Activated CD8-positive, alpha-beta T cell treated with anti-CD3 and anti-CD28 coated beads, Interleukin-2, amount 10 ng/mL, durations not matched to agents 7 days and 5 days (primary cell): ENCODE data around the gene NRBP1. TPM values are rescaled to one million over a fixed set of nuclear protein-coding genes. Genes with fewer than 3 reads are reported as not detected.
"Not testable (repeated sequence)": the region's sequence is repeated elsewhere in the genome, so short reads cannot be mapped to it uniquely, and the experiment has no call there.

Experiments
- ATAC-seq: fragments of 150-1000 bp; cut with Tn5 transposase; one replicate; pipeline ENCODE4 v1.10.0; 2021; ENCODE audit warnings: moderate library complexity
- CTCF ChIA-PET: fragments of 350-600 bp; sonication (Branson Sonifier 250); formaldehyde crosslinking; loops from one replicate; lab custom pipeline; 2021; ENCODE audit warnings: antibody characterized with exemption; lab: Charles Lee
- POLR2A ChIA-PET: fragments of 350-600 bp; sonication (Branson Sonifier 250); formaldehyde crosslinking; loops from one replicate; lab custom pipeline; 2021; ENCODE audit warnings: antibody characterized with exemption; lab: Charles Lee
- DNase-seq: peaks from one replicate; pipeline ENCODE4 v3.0.0-alpha.2; 2020
- H3K27ac Mint-ChIP-seq: one replicate; pipeline ENCODE4 v1.8.0; 2021; ENCODE audit warnings: mild to moderate bottlenecking, mixed read lengths
- H3K27me3 Mint-ChIP-seq: one replicate; pipeline ENCODE4 v1.8.0; 2021; ENCODE audit warnings: low read depth, mixed read lengths
- H3K36me3 Mint-ChIP-seq: one replicate; pipeline ENCODE4 v1.8.0; 2021; ENCODE audit warnings: low read depth, mixed read lengths
- H3K4me1 Mint-ChIP-seq: one replicate; pipeline ENCODE4 v1.8.0; 2021; ENCODE audit warnings: low read depth, mixed read lengths
- H3K4me3 Mint-ChIP-seq: one replicate; pipeline ENCODE4 v1.8.0; 2021; ENCODE audit warnings: mild to moderate bottlenecking, mixed read lengths
- H3K9me3 Mint-ChIP-seq: one replicate; pipeline ENCODE4 v1.8.0; 2022; ENCODE audit warnings: mixed read lengths; ENCODE audit not compliant: insufficient read depth
- total RNA-seq, 2 experiments: library from RNA; stranded (reverse); gene quantifications; one replicate each; pipeline ENCODE4 v1.2.3, GENCODE V29; 2021

The NRBP1 gene
- total RNA-seq, 2 experiments from 2014 or later, result 91.2 to 91.3 TPM

DNA sequence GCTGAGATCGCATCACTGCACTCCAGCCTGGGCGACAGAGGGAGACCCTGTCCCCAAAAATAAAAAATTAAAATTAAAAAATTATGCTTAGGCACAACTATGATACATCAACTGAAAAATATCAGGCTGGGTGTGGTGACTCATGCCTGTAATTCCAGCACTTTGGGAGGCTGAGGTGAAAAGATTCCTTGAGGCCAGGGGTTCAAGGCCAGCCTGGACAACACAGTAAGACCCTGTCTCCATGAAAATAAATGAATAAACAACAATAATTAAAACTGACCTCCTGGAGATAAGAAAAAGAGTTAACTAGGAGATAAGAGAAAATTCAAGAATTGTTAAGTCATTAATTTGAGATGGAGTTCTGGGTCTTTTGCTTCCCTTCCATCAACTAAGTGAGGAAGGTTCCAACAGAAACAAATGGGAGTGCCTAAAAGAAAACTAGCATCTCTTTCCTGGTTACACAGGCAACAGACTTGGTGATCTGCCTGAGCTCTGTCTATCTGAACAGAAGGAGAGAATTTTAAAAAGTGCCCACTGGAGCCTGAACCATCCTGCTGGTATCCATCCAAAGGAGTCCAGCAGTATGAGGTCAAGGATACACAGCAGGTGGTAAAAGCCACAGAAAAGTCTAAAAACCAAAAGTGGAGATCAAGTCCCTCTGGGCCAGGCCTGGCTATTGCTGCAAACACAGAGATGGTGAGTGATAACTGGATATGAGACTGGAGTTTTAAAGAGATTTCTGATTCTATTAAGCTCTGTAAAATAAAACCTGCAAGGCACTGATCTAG, 27.9 kb upstream of the NRBP1 start:
- ATAC-seq (no peak), DNase-seq (no peak)
- Mint-ChIP-seq H3K27me3 (no peaks in the 10 kb centered on the region), H3K4me1 (peaks cover 40% of the 10 kb centered on the region), H3K4me3 (no peak overlapping the region), H3K9me3 (no peaks in the 10 kb centered on the region), H3K27ac (peak overlapping the region; percentile 25), H3K36me3 (peaks cover 38% of the 10 kb centered on the region)
- POLR2A ChIA-PET, result interaction anchor here (1.0 to 1.7 kb wide), 2 partner anchors 9 to 28 kb away, joined by 4 to 7 read pairs; partner anchors contain the start of genes NRBP1 and PPM1G
- CTCF ChIA-PET, result interaction anchor here (1.8 kb wide), 1 partner anchor 283 kb away, joined by 6 read pairs; no protein-coding TSS in a partner anchor

DNA sequence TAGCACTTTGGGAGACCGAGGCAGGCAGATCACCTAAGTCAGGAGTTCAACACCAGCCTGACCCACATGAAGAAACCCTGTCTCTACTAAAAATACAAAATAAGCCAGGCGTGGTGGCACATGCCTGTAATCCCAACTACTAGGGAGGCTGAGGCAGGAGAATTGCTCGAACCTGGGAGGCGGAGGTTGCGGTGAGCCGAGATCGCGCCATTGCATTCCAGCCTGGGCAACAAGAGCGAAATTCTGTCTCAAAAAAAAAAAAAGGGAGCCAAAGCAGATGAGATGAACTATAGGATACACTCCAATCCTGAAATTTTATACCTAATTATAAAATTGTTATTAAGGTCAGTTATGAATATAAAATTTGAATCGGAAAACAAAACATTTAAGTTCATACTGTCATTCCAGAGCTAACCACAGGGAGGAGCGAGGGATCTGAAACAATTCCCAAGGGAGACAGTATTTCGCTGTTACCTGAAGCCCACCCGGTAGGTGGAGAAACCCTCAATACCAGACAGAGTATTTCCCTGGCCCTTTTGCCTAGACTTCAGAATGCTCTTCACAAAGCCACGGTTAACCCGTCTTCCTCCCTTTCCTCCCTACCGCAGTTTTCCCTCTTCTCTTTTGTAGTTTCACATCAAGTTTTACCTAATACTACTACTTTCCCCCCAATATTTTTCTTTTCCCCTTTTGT, 20.5 kb upstream of the NRBP1 start:
- ChIA-PET POLR2A (interaction anchor here (0.8 kb wide), 1 partner anchor 28 kb away, joined by 3 read pairs; no protein-coding TSS in a partner anchor), CTCF (interaction anchor here (1.0 to 3.4 kb wide), 2 partner anchors 21 to 105 kb away, joined by 3 to 38 read pairs; partner anchors contain the start of gene NRBP1)
- peaks cover 8% of the 10 kb centered on the region for H3K27me3 Mint-ChIP-seq
- no peaks in the 10 kb centered on the region for H3K9me3 Mint-ChIP-seq
- H3K27ac Mint-ChIP-seq, result peak overlapping the region; percentile 88
- no peak for DNase-seq
- peaks cover 35% of the 10 kb centered on the region for H3K36me3 Mint-ChIP-seq
- H3K4me3 Mint-ChIP-seq, result peak overlapping the region; percentile 83
- no peak for ATAC-seq
- peaks cover 39% of the 10 kb centered on the region for H3K4me1 Mint-ChIP-seq

DNA sequence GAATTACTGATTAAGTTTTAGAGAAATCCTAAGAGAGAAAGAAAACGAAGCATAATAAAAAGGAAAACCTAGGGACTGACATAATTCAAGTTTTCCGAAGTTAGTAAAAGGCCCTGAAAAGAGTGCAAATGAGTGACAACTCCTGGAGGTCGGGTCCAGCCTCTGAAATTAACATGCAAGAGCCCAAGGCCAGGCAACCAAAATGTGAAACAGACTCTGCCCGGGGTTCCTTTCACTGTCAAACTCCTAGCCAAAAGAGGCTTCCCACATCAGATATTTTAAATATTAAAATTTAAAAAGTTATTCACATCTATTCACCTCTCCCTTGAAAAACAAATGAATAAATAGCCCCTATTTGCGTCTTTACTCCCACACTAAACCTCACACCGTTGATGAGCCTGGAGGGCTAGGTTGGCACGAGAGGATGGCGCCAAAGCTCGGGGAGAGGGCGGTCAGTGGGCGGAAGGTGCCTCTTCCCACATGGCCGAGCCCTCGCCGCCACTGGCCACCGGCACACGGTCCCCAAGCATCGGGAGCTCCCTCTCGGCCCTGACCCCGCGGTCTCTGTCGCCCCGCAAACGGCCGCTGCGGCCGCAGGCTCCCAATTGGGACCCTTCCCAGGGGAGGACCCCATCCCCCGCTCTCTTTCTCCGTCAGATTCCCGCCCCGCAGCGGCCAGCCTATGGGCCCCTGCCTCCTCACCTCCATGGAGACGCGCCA, 19.7 kb upstream of the NRBP1 start:
- ChIA-PET POLR2A (interaction anchor here (0.7 to 3.0 kb wide), 14 partner anchors 8 to 275 kb away, joined by 3 to 41 read pairs (median 6); partner anchors contain the start of genes CCDC121, GPN1, NRBP1 and SNX17), CTCF (interaction anchor here (1.0 to 3.4 kb wide), 4 partner anchors 20 to 274 kb away, joined by 3 to 38 read pairs (median 10); partner anchors contain the start of gene NRBP1)
- ATAC-seq, result peak; percentile 35
- peaks cover 34% of the 10 kb centered on the region for H3K4me1 Mint-ChIP-seq
- H3K27ac Mint-ChIP-seq, result peak overlapping the region; percentile 88
- H3K36me3 Mint-ChIP-seq, result peaks cover 30% of the 10 kb centered on the region
- DNase-seq, result peak; percentile 45
- no peaks in the 10 kb centered on the region for H3K9me3 Mint-ChIP-seq
- H3K4me3 Mint-ChIP-seq, result peak overlapping the region; percentile 83
- peaks cover 8% of the 10 kb centered on the region for H3K27me3 Mint-ChIP-seq

DNA sequence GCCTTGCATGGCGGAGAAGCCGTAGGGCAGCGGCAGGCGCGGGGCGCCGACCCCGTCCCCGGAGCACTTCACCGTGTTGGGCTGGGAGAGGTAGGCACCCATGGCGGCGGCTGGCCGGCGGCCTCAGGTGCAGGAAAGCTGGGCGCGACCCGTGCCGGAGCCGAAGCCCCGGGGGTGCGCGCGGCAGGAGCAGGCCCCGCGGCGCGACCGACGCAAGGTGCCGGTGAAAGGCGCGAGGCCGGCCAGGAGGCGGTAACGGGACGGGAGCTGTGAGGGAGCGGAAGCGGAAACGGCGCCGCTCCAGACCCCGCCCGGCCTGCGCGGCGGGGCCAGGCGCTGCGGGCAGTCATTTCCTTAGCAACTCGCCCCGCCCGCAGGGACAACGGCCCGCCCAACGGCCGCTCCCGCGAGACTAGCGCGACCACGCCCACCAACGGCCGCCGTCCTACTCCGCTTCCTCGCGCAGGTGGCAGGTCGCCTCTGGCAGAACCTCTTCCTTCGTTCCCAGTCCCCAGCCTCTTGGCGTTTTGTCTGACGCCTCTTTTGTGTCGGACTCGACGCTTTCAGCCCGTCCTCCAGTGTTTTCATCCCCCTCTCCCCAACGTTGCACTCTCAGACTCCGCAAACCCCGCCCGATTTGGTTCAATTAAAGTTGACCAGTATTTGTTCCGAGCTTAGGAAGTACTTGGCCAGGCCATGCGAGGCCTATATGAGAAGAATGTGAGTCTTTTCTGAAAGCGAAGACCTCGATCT, 18.9 kb upstream of the NRBP1 start, which contains the start of gene PPM1G:
PPM1G (minus strand) TSS at position 271 of the 753 bp plus-strand sequence; CDS start at position 102, 169 bp downstream.
- ChIA-PET POLR2A (interaction anchor here (0.6 to 3.0 kb wide), 20 partner anchors 9 to 275 kb away, joined by 3 to 41 read pairs (median 4); partner anchors contain the start of genes CCDC121, GPN1, NRBP1 and SNX17), CTCF (interaction anchor here (1.0 to 3.4 kb wide), 5 partner anchors 20 to 273 kb away, joined by 3 to 38 read pairs (median 4); partner anchors contain the start of gene NRBP1)
- Mint-ChIP-seq H3K9me3 (no peaks in the 10 kb centered on the region), H3K36me3 (peaks cover 26% of the 10 kb centered on the region), H3K27ac (peak within 1 kb of the TSS; percentile 89), H3K27me3 (peaks cover 8% of the 10 kb centered on the region), H3K4me3 (peak within 1 kb of the TSS; percentile 83), H3K4me1 (peaks cover 34% of the 10 kb centered on the region)
- DNase-seq (peak; percentile 97), ATAC-seq (peak; percentile 96)

DNA sequence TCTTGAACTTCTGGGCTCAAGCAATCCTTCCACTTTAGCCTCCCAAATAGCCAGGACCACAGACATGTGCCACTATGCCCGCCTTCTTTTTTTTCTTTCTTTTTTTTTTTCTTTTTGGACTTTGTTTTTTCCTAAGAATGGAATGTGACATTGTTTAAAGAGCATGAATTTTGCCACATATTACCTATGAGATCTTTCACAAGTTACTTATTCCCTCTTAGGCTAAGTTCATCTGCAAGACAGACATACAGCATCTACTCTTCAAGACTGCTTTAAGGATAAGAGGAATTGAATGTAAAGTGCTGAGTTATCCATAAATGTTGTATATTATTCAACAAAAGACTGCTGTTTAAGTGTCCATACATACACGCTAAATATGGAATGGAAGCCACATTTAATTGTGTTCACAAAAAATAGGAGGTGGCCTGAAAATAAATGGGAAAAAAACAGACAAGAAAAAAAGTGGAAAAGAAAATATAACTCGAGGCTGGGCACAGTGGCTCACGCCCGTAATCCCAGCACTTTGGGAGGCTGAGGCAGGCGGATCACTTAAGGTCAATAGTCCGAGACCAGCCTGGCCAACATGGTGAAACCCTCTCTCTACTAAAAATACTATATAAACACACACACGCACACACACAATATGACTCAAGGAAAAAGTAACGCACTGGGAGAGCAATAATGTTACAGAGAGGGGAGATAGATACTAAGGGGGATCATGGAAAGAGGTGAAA, 15.8 kb upstream of the NRBP1 start:
- Mint-ChIP-seq H3K27ac (no peak overlapping the region), H3K4me3 (no peak overlapping the region)
- POLR2A ChIA-PET, result no interaction called here

DNA sequence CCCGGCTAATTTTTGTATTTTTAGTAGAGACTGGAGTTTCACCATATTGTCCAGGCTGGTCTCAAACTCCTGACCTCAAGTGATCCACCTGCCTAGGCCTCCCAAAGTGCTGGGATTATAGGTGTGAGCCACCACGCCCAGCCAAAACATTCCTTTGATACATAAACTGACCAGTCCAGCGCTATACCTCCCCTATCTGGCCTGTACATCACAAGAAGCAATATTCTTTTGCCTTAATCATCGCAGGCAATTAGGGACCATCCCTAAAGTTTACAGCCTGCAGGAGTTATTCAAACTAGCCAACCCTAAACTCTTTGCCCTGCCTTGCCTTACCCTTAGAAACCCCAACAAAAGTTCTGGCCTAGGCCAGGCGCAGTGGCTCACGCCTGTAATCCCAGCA, 12.3 kb upstream of the NRBP1 start:
- Mint-ChIP-seq H3K27me3 (peaks cover 12% of the 10 kb centered on the region), H3K36me3 (no peaks in the 10 kb centered on the region), H3K4me3 (no peak overlapping the region), H3K4me1 (no peaks in the 10 kb centered on the region), H3K9me3 (no peaks in the 10 kb centered on the region), H3K27ac (no peak overlapping the region)
- DNase-seq, result no peak
- CTCF ChIA-PET, result no interaction called here
- POLR2A ChIA-PET, result no interaction called here
- ATAC-seq, result no peak

More for the DNA sequence above, 15.8 kb upstream of the NRBP1 start:
- Mint-ChIP-seq H3K36me3 (peaks cover 9% of the 10 kb centered on the region), H3K9me3 (no peaks in the 10 kb centered on the region), H3K4me1 (peaks cover 17% of the 10 kb centered on the region), H3K27me3 (peaks cover 8% of the 10 kb centered on the region)
- CTCF ChIA-PET, result no interaction called here
- DNase-seq (no peak), ATAC-seq (no peak)

DNA sequence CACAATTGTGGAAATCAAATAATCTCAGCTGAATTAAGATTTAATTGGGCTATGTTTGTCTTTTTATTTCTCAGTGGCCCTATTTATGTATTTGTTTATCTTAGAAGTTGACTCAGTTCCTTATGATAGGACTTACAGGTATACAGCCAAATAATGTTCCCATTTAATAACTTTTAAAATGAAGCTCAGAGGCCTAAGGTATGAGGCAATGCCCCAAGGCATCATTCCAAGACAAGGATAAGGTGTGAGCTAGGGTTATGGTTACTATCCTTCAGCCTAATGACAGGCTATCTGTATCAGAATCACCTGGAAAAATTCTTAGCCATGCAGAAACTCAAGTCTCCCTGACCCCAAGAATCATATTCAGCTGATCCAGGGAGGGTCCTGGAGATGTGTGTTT, 7.4 kb upstream of the NRBP1 start:
- H3K27ac Mint-ChIP-seq, result no peak overlapping the region
- no peaks in the 10 kb centered on the region for H3K9me3 Mint-ChIP-seq
- ChIA-PET POLR2A (no interaction called here), CTCF (interaction anchor here (1.1 to 2.2 kb wide), 2 partner anchors 9 to 118 kb away, joined by 5 to 9 read pairs; no protein-coding TSS in a partner anchor)
- DNase-seq (no peak), ATAC-seq (no peak)
- no peaks in the 10 kb centered on the region for H3K36me3 Mint-ChIP-seq
- H3K4me1 Mint-ChIP-seq, result no peaks in the 10 kb centered on the region
- H3K27me3 Mint-ChIP-seq, result peaks cover 6% of the 10 kb centered on the region
- H3K4me3 Mint-ChIP-seq, result no peak overlapping the region

DNA sequence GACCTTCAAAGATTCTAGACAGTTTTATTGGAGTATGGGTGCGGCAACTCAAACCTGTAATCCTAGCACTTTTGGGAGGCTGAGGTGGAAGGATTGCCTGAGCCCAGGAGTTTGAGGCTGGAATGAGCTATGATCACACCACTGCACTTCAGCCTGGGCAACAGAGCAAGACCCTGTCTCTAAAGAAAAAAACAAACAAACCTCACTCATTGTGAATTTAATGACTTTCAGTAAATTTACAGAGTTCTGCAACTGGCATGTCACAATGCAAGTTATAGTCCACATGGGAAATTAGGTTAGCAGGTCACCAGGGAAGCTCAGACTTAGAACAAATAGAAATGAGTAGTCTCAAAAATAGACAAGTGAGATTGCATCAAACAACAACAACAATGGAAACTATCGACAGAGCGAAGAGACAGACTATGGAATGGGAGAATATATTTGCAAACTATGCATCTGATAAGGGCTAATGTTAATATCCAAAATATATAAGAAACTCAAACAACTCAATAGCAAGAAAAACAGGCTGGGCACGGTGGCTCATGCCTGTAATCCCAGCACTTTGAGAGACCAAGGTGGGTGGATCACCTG, 6.7 kb upstream of the NRBP1 start:
- Mint-ChIP-seq H3K9me3 (no peaks in the 10 kb centered on the region), H3K27me3 (peaks cover 6% of the 10 kb centered on the region), H3K27ac (no peak overlapping the region), H3K36me3 (no peaks in the 10 kb centered on the region), H3K4me1 (no peaks in the 10 kb centered on the region), H3K4me3 (no peak overlapping the region)
- CTCF ChIA-PET, result interaction anchor here (1.1 to 2.2 kb wide), 2 partner anchors 8 to 119 kb away, joined by 5 to 9 read pairs; no protein-coding TSS in a partner anchor
- ATAC-seq (no peak), DNase-seq (no peak)
- POLR2A ChIA-PET, result no interaction called here

DNA sequence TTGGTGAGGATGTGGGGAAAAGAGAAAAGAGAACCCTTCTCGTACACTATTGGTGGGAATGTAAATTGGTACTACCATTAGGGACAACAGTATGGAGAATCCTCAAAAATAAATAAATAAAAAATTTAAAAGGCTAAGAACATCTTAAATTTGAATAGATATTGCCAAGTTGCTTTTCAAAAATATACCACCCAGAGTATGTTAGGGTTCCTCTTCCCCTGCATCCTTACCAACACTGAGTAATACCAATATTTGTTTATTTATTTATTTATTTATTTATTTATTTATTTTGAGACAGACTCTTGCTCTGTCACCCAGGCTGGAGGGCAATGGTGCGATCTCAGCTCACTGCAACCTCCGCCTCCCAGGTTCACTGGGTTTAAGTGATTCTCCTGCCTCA, 5.5 kb upstream of the NRBP1 start:
- Mint-ChIP-seq H3K4me3 (no peak overlapping the region), H3K27me3 (peaks cover 6% of the 10 kb centered on the region), H3K36me3 (no peaks in the 10 kb centered on the region), H3K27ac (no peak overlapping the region), H3K4me1 (peaks cover 6% of the 10 kb centered on the region), H3K9me3 (no peaks in the 10 kb centered on the region)
- ATAC-seq (no peak), DNase-seq (no peak)
- ChIA-PET POLR2A (interaction anchor here (1.2 kb wide), 1 partner anchor 14 kb away, joined by 6 read pairs; the partner anchor contains the start of gene PPM1G), CTCF (no interaction called here)

DNA sequence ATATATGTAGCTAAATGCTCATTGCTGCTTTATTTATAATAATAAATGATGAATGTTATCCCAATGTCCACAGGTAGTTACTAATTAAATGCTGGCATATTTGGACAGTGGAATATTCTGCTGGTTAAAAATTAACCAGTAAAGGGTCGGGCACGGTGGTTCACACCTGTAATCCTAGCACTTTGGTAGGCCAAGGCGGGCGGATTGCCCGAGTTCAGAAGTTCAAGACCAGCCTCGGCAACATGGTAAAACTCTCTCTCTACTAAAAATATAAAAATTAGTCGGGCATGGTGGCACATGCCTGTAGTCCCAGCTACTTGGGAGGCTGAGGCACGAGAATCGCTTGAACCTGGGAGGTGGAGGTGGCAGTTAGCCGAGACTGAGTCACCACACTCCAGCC, 3.4 kb upstream of the NRBP1 start:
- ATAC-seq, H3K27ac Mint-ChIP-seq, DNase-seq, POLR2A ChIA-PET, H3K27me3 Mint-ChIP-seq, H3K36me3 Mint-ChIP-seq, H3K9me3 Mint-ChIP-seq, H3K4me3 Mint-ChIP-seq: not testable (repeated sequence)
- H3K4me1 Mint-ChIP-seq, result peaks cover 15% of the 10 kb centered on the region
- CTCF ChIA-PET, result interaction anchor here (1.1 kb wide), 1 partner anchor 11 kb away, joined by 3 read pairs; no protein-coding TSS in a partner anchor
